Measurements from ENCODE around the gene TLCD3B. TPM values are rescaled to one million over a fixed set of nuclear protein-coding genes. Genes with fewer than 3 reads are reported as not detected.

TLCD3B gene
- total RNA-seq, 3 donors from 2014 or later (not counting 1 experiment from before 2014, with no cell fraction given) = 0.88 to 2.0 (median 1.7) TPM

DNA sequence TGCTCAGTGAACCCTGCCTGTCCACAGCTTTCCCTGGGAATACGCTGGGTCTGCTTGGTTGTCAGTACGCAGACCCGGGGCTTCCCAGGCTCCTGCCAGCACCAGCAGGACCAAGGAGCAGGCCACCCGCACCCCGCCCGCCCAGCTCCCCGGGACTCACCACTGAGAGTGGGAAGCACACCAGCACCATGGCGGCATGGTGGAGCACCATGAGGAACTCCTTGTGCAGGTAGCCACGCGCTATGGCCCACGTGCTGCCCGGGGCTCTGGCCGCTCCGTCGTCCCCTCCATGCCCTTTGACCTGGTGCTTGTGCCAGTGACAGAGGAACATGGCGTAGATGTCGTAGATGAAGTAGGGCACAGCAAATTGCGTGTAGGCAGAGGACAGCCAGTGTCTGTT, 4.6 kb downstream of the TLCD3B start:
- DNase-seq (no peak), ATAC-seq (no peak)
- Mint-ChIP-seq H3K4me3 (no peak overlapping the region), H3K27me3 (ENCODE audit: low read depth in 2 of 2) (peaks cover 31 to 32% of the 10 kb centered on the region in 2 donors), H3K27ac (no peak overlapping the region), H3K4me1 (peaks cover 1 to 21% of the 10 kb centered on the region in 2 donors), H3K9me3 (no peaks in the 10 kb centered on the region), H3K36me3 (no peaks in the 10 kb centered on the region)
- Histone ChIP-seq H3K9me3 (ENCODE audit: control insufficient read depth, insufficient read depth, low read length) (no peaks in the 10 kb centered on the region), H3K36me3 (ENCODE audit: control insufficient read depth, insufficient read depth, low read length) (no peaks in the 10 kb centered on the region), H3K27ac (ENCODE audit: low read length) (no peak overlapping the region), H3K4me1 (ENCODE audit: control insufficient read depth, insufficient read depth, low read length) (peaks cover 18% of the 10 kb centered on the region), H3K27me3 (ENCODE audit: control insufficient read depth, insufficient read depth, low read length) (peaks cover 20% of the 10 kb centered on the region), H3K4me3 (ENCODE audit: low read length) (no peak overlapping the region)
- intact Hi-C loops (cut with micrococcal nuclease) = no loop called here
- TF ChIP-seq, protein P1, sequence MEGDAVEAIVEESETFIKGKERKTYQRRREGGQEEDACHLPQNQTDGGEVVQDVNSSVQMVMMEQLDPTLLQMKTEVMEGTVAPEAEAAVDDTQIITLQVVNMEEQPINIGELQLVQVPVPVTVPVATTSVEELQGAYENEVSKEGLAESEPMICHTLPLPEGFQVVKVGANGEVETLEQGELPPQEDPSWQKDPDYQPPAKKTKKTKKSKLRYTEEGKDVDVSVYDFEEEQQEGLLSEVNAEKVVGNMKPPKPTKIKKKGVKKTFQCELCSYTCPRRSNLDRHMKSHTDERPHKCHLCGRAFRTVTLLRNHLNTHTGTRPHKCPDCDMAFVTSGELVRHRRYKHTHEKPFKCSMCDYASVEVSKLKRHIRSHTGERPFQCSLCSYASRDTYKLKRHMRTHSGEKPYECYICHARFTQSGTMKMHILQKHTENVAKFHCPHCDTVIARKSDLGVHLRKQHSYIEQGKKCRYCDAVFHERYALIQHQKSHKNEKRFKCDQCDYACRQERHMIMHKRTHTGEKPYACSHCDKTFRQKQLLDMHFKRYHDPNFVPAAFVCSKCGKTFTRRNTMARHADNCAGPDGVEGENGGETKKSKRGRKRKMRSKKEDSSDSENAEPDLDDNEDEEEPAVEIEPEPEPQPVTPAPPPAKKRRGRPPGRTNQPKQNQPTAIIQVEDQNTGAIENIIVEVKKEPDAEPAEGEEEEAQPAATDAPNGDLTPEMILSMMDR (IDR thresholded peaks at IDR 0.05) = no peak
- 95% methylated on average over 18 of the region's 18 CpGs for WGBS (ENCODE audit: insufficient coverage)

GRCh38 chr16:30025574-30025973, 5.5 kb downstream of the TLCD3B start:
- Mint-ChIP-seq H3K9me3 (no peaks in the 10 kb centered on the region), H3K4me1 (peaks cover 8 to 30% of the 10 kb centered on the region in 2 donors), H3K27ac (no peak overlapping the region), H3K27me3 (ENCODE audit: low read depth in 2 of 2) (peaks cover 32 to 35% of the 10 kb centered on the region in 2 donors), H3K4me3 (no peak overlapping the region), H3K36me3 (no peaks in the 10 kb centered on the region)
- Histone ChIP-seq H3K4me1 (ENCODE audit: control insufficient read depth, insufficient read depth, low read length) (peaks cover 18% of the 10 kb centered on the region), H3K27me3 (ENCODE audit: control insufficient read depth, insufficient read depth, low read length) (peaks cover 17% of the 10 kb centered on the region), H3K27ac (ENCODE audit: low read length) (no peak overlapping the region), H3K36me3 (ENCODE audit: control insufficient read depth, insufficient read depth, low read length) (no peaks in the 10 kb centered on the region), H3K9me3 (ENCODE audit: control insufficient read depth, insufficient read depth, low read length) (no peaks in the 10 kb centered on the region), H3K4me3 (ENCODE audit: low read length) (no peak overlapping the region)
- ATAC-seq (no peak), DNase-seq (no peak)
- TF ChIP-seq, protein P1 (IDR thresholded peaks at IDR 0.05) = no peak
- 67% methylated on average over 7 of the region's 7 CpGs for WGBS (ENCODE audit: insufficient coverage)
- intact Hi-C loops (cut with micrococcal nuclease) = no loop called here

DNA sequence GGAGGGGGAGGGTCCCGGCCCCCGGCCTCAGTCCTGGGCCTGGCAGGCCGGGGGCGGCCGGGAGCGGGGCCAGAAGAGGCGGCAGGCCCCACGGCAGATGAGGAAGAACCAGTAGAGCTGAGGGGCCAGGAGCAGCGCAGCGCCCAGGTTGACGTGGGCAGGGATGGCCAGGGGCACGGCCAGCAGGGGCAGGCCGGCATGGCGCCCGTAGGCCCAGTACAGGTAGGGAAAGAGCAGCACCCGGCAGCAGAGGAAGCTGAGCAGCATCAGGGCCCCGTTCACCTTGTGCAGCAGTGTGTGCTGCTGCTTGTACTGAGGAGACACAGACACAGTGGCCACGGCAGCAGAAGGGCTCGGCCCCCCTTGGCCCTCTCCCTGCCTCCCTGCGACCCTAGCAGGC, 5.9 kb downstream of the TLCD3B start:
- Mint-ChIP-seq H3K4me3 (no peak overlapping the region), H3K27ac (no peak overlapping the region), H3K4me1 (peaks cover 8 to 26% of the 10 kb centered on the region in 2 donors), H3K27me3 (ENCODE audit: low read depth in 2 of 2) (peaks cover 30 to 33% of the 10 kb centered on the region in 2 donors), H3K36me3 (no peaks in the 10 kb centered on the region), H3K9me3 (no peaks in the 10 kb centered on the region)
- Histone ChIP-seq H3K9me3 (ENCODE audit: control insufficient read depth, insufficient read depth, low read length) (no peaks in the 10 kb centered on the region), H3K27ac (ENCODE audit: low read length) (no peak overlapping the region), H3K4me3 (ENCODE audit: low read length) (no peak overlapping the region), H3K36me3 (ENCODE audit: control insufficient read depth, insufficient read depth, low read length) (no peaks in the 10 kb centered on the region), H3K4me1 (ENCODE audit: control insufficient read depth, insufficient read depth, low read length) (peaks cover 13% of the 10 kb centered on the region), H3K27me3 (ENCODE audit: control insufficient read depth, insufficient read depth, low read length) (peaks cover 14% of the 10 kb centered on the region)
- DNase-seq = no peak
- TF ChIP-seq, protein P1 (IDR thresholded peaks at IDR 0.05) = no peak
- intact Hi-C loops (cut with micrococcal nuclease) = no loop called here
- 82% methylated on average over 20 of the region's 20 CpGs for WGBS (ENCODE audit: insufficient coverage)
- ATAC-seq = no peak

GRCh38 chr16:30024451-30024850, 6.6 kb downstream of the TLCD3B start:
- DNase-seq = no peak
- ATAC-seq = no peak
- WGBS (ENCODE audit: insufficient coverage) = 65% methylated on average over 16 of the region's 16 CpGs
- H3K27me3 Mint-ChIP-seq (ENCODE audit: low read depth in 2 of 2) = peaks cover 23 to 26% of the 10 kb centered on the region in 2 donors
- no peaks in the 10 kb centered on the region for H3K36me3 ChIP-seq (ENCODE audit: control insufficient read depth, insufficient read depth, low read length)
- no peak overlapping the region for H3K27ac ChIP-seq (ENCODE audit: low read length)
- H3K27ac Mint-ChIP-seq = no peak overlapping the region
- H3K4me1 ChIP-seq (ENCODE audit: control insufficient read depth, insufficient read depth, low read length) = peaks cover 12% of the 10 kb centered on the region
- no peaks in the 10 kb centered on the region for H3K9me3 Mint-ChIP-seq
- H3K36me3 Mint-ChIP-seq = no peaks in the 10 kb centered on the region
- peaks cover 9% of the 10 kb centered on the region for H3K27me3 ChIP-seq (ENCODE audit: control insufficient read depth, insufficient read depth, low read length)
- H3K4me3 Mint-ChIP-seq = no peak overlapping the region
- no peak overlapping the region for H3K4me3 ChIP-seq (ENCODE audit: low read length)
- peaks cover 8 to 20% of the 10 kb centered on the region in 2 donors for H3K4me1 Mint-ChIP-seq
- TF ChIP-seq, protein P1 (IDR thresholded peaks at IDR 0.05) = no peak
- intact Hi-C loops (cut with micrococcal nuclease) = no loop called here
- H3K9me3 ChIP-seq (ENCODE audit: control insufficient read depth, insufficient read depth, low read length) = no peaks in the 10 kb centered on the region

Measured in natural killer cell (primary cell).